ENCODE data around the gene TRIM71.

TRIM71 gene

GRCh38 chr3:32869513-32870047 is 51.8 kb downstream of the TRIM71 start:
- DNase-seq, result no peak

- no peak for DNase-seq
Measured at GRCh38 chr3:32870373-32871095, 52.7 kb downstream of the TRIM71 start.

- no peak for DNase-seq
Measured at GRCh38 chr3:32871273-32871672, 53.5 kb downstream of the TRIM71 start.

GRCh38 chr3:32872487-32873382 is 54.9 kb downstream of the TRIM71 start:
- DNase-seq, result no peak

GRCh38 chr3:32873531-32874130 is 55.8 kb downstream of the TRIM71 start:
- no peak for DNase-seq

- DNase-seq, result no peak
Measured at GRCh38 chr3:32876920-32877319, 59.1 kb downstream of the TRIM71 start.

GRCh38 chr3:32877598-32877997 is 59.8 kb downstream of the TRIM71 start:
- DNase-seq, result no peak

GRCh38 chr3:32880225-32880624 is 62.4 kb downstream of the TRIM71 start:
- DNase-seq, result no peak

- DNase-seq, result no peak
Measured at GRCh38 chr3:32881624-32882023, 63.8 kb downstream of the TRIM71 start.

GRCh38 chr3:32882189-32882588 is 64.4 kb downstream of the TRIM71 start:
- no peak for DNase-seq

GRCh38 chr3:32882603-32883025 is 64.8 kb downstream of the TRIM71 start:
- DNase-seq, result no peak

- no peak for DNase-seq
Measured at GRCh38 chr3:32883817-32884216, 66.0 kb downstream of the TRIM71 start.

- no peak for DNase-seq
Measured at GRCh38 chr3:32884591-32884990, 66.8 kb downstream of the TRIM71 start.

GRCh38 chr3:32885283-32885901 is 67.6 kb downstream of the TRIM71 start:
- no peak for DNase-seq

- no peak for DNase-seq
Measured at GRCh38 chr3:32886296-32886695, 68.5 kb downstream of the TRIM71 start.

GRCh38 chr3:32886911-32887310 is 69.1 kb downstream of the TRIM71 start:
- DNase-seq, result no peak

GRCh38 chr3:32888739-32889138 is 70.9 kb downstream of the TRIM71 start:
- DNase-seq, result no peak

GRCh38 chr3:32890420-32891276 is 72.9 kb downstream of the TRIM71 start:
- DNase-seq, result no peak

- no peak for DNase-seq
Measured at GRCh38 chr3:32891365-32891764, 73.6 kb downstream of the TRIM71 start.

- no peak for DNase-seq
Measured at GRCh38 chr3:32892625-32893598, 75.1 kb downstream of the TRIM71 start.

- no peak for DNase-seq
Measured at GRCh38 chr3:32894977-32895376, 77.2 kb downstream of the TRIM71 start.
